NB4 (cell line): ENCODE data around the gene ANP32B.
"Not testable (repeated sequence)": the region's sequence is repeated elsewhere in the genome, so short reads cannot be mapped to it uniquely, and the experiment has no call there.

Experiments
- DNase-seq: peaks from one replicate; pipeline ENCODE4 v3.0.0; 2010; ENCODE audit warnings: low read depth
- H3K4me3 ChIP-seq: one replicate; pipeline ENCODE4 v1.5.1; 2011; ENCODE audit warnings: mild to moderate bottlenecking, low read depth, low read length, moderate library complexity
- MYC ChIP-seq: IDR thresholded peaks from 2 replicates; pipeline ENCODE4 v1.6.1; 2011; ENCODE audit warnings: low read depth, low read length
- POLR2A ChIP-seq: IDR thresholded peaks from 2 replicates; pipeline ENCODE4 v1.6.1; 2011; ENCODE audit warnings: mild to moderate bottlenecking; ENCODE audit not compliant: insufficient read length; ENCODE audit errors: extremely low read depth
- TF ChIP-seq, protein P1 (sequence below): IDR thresholded peaks from one replicate; pipeline ENCODE4 v1.5.1; 2012; ENCODE audit warnings: low read depth, low read length
- TF ChIP-seq, protein P2 (sequence below): IDR thresholded peaks from 2 replicates; pipeline ENCODE4 v1.6.1; 2011; ENCODE audit warnings: low read depth, low read length

The ANP32B gene

GRCh38 chr9:98017306-98017705 lies 34.2 kb downstream of the ANP32B start:
- H3K4me3 ChIP-seq = no peak overlapping the region
- DNase-seq = no peak
- TF ChIP-seq, protein P1, sequence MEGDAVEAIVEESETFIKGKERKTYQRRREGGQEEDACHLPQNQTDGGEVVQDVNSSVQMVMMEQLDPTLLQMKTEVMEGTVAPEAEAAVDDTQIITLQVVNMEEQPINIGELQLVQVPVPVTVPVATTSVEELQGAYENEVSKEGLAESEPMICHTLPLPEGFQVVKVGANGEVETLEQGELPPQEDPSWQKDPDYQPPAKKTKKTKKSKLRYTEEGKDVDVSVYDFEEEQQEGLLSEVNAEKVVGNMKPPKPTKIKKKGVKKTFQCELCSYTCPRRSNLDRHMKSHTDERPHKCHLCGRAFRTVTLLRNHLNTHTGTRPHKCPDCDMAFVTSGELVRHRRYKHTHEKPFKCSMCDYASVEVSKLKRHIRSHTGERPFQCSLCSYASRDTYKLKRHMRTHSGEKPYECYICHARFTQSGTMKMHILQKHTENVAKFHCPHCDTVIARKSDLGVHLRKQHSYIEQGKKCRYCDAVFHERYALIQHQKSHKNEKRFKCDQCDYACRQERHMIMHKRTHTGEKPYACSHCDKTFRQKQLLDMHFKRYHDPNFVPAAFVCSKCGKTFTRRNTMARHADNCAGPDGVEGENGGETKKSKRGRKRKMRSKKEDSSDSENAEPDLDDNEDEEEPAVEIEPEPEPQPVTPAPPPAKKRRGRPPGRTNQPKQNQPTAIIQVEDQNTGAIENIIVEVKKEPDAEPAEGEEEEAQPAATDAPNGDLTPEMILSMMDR = no peak
- TF ChIP-seq, protein P2, sequence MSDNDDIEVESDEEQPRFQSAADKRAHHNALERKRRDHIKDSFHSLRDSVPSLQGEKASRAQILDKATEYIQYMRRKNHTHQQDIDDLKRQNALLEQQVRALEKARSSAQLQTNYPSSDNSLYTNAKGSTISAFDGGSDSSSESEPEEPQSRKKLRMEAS = no peak
- TF ChIP-seq MYC = no peak
- no peak for TF ChIP-seq POLR2A

DNA sequence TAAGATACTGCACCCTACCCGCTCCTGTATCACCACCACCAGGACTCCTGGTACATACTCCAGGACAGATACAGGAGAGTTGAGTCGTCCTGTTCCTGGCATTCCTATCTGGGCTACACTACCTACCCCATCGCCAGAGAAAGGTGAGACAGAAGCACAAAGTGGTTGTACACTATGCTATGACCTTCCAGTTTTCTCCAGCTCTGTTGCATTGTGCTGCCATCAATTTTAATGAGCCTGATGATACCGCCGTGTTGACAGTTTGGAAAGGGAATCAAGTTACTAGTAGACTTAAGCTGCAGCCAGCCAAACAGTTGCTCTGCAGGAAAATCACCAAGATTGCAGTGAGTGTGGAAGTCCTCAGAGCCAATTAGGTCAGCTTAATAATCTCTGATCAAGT lies 35.2 kb downstream of the ANP32B start:
- no peak for DNase-seq
- TF ChIP-seq, protein P2 = no peak
- TF ChIP-seq MYC (no peak), POLR2A (no peak)
- TF ChIP-seq, protein P1 = no peak
- H3K4me3 ChIP-seq = no peak overlapping the region

- H3K4me3 ChIP-seq = no peak overlapping the region
- DNase-seq = no peak
- TF ChIP-seq, protein P1 = no peak
- TF ChIP-seq MYC = no peak
Observed at GRCh38 chr9:98019098-98019497, 36.0 kb downstream of the ANP32B start.

DNA sequence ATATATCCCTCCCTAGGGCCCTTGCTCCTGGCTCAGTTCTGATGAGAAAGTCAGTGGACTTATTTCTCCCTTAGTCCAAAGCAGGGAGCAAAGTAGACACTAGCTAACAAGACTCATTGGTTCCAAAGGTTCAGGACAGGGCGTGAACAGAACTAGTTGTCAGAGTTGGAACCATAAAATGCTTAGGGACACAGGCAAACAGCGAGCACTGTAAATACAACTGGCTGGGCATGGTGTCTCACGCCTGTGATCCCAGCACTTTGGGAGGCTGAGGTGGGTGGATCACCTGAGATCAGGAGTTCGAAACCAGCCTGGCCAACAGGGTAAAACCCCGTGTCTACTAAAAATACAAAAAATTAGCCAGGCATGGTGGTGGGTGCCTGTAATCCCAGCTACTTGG lies 36.7 kb downstream of the ANP32B start:
- not testable (repeated sequence) for H3K4me3 ChIP-seq, DNase-seq

DNA sequence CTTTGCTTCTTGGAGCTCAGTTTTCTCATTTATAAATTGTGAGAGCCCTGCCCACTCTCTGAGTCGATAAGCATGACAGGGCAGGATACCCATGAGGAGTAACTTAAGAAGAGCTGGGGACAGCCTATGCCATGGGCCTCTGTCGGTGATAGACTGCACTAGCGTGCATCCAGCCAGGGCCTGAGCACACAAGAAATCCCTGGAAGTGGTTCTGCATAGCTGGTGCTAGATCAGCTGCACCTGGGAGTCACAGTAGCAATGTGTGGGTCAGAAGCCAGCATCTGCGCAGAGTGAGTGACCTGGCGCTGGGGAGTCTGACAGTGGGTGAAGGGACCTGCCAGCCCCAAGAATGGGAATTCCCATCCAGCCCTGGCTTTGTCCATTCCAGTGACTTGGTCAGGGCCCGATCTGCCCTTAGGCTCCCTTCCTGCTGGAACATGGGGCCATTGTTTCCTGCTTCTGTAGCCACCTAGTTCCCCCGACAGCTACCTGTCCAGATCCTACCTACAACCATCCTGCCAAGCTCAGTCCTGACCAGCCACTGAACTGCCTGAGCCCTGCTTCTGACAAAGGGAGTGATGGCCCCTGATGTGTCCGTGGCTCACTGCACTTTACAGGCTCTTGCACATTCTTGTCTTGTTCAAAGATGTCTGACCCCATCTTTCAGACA lies 37.5 kb downstream of the ANP32B start:
- TF ChIP-seq, protein P1 = no peak
- TF ChIP-seq POLR2A (no peak), MYC (no peak)
- TF ChIP-seq, protein P2 = no peak
- DNase-seq = no peak
- H3K4me3 ChIP-seq = no peak overlapping the region

GRCh38 chr9:98021306-98022040 lies 38.3 kb downstream of the ANP32B start:
- TF ChIP-seq, protein P2 = no peak
- DNase-seq = no peak
- H3K4me3 ChIP-seq = no peak overlapping the region

DNA sequence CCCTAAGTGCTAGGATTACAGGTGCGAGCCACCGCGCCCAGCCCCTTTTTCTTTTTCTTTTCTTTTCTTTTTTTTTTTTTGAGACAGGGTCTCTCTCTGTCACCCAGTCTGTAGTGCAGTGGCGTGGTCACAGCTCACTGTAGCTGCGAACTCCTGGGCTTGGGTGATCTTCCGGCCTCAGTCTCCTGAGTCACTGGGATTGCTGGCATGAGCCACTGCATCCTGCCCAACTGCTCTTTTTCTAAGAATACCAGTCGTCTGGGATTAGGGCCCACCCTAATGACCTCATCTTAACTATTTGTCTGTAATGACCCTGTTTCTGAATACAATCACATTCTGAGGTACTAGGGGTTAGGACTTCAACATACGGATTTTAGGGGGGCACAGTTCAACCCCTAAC lies 39.3 kb downstream of the ANP32B start:
- TF ChIP-seq POLR2A (no peak), MYC (no peak)
- TF ChIP-seq, protein P2 = no peak
- TF ChIP-seq, protein P1 = no peak
- DNase-seq = no peak
- no peak overlapping the region for H3K4me3 ChIP-seq
